GM12873 (cell line): ENCODE data around the gene HSPA4.

Source experiments
- CTCF ChIP-seq: IDR thresholded peaks from 2 replicates; pipeline ENCODE4 v1.5.1; 2012; ENCODE audit warnings: low read depth, mild to moderate bottlenecking, moderate library complexity, low read length, control low read depth; ENCODE audit not compliant: insufficient read depth; ENCODE audit errors: missing control alignments

HSPA4 gene

DNA sequence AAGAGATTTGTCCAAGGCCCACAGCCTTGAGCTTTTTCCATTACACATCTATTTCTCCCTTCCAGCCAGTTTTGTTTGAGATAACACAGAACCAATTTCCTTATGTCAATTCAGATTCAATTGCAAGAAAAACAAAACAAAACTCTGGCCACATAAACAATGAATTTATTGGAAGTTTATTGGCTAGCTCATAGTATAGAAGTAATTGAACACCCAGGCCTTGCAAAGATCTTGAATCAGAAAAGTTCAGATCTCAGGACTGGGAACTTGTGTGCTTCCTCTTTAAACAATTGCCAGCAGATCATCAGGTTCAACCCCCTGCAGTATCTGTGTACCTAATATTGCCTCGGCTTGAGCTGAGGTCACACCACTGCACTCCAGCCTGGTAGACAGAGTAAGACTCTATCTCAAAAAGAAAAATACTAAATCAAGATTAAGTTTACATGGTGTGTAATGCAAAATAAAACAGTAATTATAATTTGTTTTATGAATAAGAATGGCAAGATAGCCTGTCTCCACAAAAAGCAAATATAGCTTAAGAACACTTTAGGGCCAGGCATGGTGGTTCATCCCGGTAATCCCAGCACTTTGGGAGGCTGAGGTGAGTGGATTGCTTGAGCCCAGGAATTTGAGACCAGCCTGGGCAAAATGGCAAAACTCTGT is 21.3 kb upstream of the HSPA4 start:
- TF ChIP-seq CTCF, result no peak

GRCh38 chr5:133032852-133033742 is 18.7 kb upstream of the HSPA4 start:
- no peak for TF ChIP-seq CTCF

- TF ChIP-seq CTCF, result no peak
Observed at GRCh38 chr5:133034064-133034463, 17.7 kb upstream of the HSPA4 start.

DNA sequence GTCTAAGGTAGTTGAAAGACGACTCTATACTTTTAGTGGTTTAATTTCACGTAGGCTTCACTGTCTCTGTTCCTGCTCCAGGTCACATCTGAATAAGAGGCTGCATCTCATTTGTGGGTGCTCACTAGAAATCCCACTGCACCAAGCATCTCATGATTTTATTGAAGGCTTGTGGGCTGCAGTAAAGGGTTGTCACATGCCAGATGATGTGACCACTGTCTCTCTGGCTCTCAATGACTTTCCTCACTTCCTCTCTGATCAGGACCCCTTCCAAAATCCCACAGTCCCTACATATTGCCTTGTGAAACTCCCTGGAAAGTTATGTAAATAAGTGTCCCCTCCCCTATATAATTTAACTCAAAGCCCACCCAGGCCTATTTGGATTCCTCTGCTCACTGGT is 16.6 kb upstream of the HSPA4 start:
- TF ChIP-seq CTCF, result no peak

DNA sequence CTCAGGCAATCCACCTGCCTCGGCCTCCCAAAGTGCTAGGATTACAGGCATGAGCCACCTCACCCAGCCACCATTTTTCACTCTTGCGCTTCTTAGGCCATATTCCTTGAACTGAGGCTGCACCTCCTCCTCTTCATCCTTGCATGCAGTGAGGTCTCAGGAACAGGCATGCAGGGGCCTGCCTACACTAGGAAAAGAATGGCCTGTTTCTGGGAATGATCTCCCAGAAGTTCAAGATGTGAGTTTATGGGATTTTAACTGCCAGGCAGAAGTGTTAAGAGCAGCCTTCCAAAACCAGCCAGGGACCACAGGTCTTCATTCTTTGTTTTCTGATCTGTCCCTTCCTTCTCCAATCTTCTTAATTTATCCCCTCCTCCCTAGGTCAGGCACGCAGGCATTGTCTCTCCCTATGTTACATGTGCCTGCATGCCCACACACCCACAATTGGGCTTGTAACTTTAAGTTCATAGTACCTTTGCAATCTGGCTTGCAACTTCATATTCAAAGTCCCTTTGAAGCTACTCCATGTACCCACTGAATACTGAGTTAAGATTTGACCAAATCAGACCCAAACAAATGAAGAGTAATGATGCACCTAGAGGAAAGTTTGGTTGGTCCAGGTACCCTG is 10.5 kb upstream of the HSPA4 start:
- no peak for TF ChIP-seq CTCF

DNA sequence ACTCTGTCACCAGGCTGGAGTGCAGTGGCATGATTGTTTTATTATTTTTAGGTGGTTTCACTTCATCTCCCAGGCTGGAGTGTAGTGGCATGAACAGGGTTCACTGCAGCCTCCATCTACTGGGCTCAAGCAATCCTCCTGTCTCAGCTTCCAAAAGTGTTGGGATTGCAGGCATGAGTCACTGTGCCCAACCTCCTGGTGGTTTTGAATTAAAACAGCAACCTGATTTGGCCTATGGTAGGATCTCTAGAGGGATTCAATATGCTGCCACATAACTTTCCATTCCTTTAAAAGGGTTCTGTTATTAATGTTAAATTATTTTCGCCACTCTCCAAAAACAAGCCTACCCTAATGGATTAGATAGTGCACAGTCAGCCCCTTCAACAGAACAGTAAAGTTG is 9.9 kb upstream of the HSPA4 start:
- TF ChIP-seq CTCF, result no peak

DNA sequence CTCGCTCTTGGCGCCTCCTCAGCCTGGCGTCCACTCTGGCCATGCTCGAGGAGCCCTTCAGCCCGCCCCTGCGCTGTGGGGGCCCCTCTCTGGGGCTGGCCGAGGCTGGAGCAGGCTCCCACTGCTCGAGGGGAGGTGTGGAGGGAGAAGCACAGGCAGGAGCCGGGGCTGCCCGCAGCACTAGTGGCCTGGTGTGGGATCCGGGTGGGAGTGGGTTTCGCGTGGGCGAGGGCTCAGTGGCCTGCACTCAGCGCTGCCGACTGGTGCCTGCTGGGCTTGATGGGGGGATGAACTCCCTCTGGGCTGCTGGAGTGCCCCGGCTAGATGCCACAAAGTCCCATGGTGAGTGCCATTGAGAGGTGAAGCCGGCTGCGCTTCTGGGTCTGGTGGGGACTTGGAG is 4.4 kb upstream of the HSPA4 start:
- TF ChIP-seq CTCF, result no peak
